ENCODE measurements around the gene HBEGF.

Gene HBEGF

DNA sequence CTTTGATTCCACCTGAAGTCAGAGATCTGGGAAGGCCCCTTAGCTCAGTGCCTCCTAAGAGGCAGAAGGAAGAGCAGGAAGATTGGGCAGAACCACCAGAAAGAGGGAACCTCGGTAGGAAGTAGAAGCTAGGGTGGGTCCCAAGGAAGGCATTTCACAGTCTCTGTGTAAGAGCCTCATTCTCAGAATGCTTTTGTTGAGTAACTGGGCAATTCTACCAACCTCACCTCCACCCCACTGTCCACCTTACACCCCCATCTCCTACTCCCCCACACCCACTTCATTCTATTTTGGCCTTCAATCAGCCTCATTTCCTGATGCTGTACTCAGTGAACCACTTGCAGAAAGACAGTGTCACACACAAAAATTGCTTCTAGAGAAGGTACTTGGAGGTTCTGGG is 3.5 kb downstream of the HBEGF start:
- no peak for DNase-seq (ENCODE audit: low spot score)
- H3K36me3 ChIP-seq (ENCODE audit: low read depth) = peaks cover 48% of the 10 kb centered on the region
- H3K4me3 ChIP-seq (ENCODE audit: severe bottlenecking) = no peak overlapping the region
- H3K4me1 ChIP-seq (ENCODE audit: insufficient read depth, poor library complexity, severe bottlenecking) = peaks cover 47% of the 10 kb centered on the region
- TF ChIP-seq, protein P1, sequence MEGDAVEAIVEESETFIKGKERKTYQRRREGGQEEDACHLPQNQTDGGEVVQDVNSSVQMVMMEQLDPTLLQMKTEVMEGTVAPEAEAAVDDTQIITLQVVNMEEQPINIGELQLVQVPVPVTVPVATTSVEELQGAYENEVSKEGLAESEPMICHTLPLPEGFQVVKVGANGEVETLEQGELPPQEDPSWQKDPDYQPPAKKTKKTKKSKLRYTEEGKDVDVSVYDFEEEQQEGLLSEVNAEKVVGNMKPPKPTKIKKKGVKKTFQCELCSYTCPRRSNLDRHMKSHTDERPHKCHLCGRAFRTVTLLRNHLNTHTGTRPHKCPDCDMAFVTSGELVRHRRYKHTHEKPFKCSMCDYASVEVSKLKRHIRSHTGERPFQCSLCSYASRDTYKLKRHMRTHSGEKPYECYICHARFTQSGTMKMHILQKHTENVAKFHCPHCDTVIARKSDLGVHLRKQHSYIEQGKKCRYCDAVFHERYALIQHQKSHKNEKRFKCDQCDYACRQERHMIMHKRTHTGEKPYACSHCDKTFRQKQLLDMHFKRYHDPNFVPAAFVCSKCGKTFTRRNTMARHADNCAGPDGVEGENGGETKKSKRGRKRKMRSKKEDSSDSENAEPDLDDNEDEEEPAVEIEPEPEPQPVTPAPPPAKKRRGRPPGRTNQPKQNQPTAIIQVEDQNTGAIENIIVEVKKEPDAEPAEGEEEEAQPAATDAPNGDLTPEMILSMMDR (IDR thresholded peaks at IDR 0.05; ENCODE audit: poor library complexity, severe bottlenecking) = no peak
- ATAC-seq (ENCODE audit: low read depth) = no peak
- no peaks in the 10 kb centered on the region for H3K9me3 ChIP-seq (ENCODE audit: severe bottlenecking)
- no peak overlapping the region for H3K27ac ChIP-seq (ENCODE audit: poor library complexity, severe bottlenecking)
- H3K27me3 ChIP-seq (ENCODE audit: insufficient read depth, poor library complexity, severe bottlenecking) = no peaks in the 10 kb centered on the region

DNA sequence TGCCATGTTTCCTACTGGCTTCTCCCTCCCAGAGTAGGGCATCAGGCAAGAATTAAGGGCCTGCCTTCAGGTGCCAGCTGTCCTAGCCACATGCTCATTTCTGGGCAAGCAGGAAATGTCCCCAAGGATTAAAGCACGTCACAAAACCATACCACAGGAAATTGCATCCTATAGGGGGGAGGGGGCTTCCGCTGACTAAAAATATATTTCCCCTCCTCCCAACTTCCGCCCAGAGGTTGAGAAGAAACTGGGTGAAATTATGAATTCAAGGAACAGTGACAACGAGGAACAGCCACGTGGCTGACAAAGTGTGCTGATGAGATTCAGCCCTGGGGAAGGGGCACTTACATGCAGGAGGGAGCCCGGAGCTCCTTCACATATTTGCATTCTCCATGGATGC is 4.1 kb downstream of the HBEGF start:
- Histone ChIP-seq H3K27me3 (ENCODE audit: insufficient read depth, poor library complexity, severe bottlenecking) (no peaks in the 10 kb centered on the region), H3K27ac (ENCODE audit: poor library complexity, severe bottlenecking) (no peak overlapping the region), H3K4me1 (ENCODE audit: insufficient read depth, poor library complexity, severe bottlenecking) (peaks cover 43% of the 10 kb centered on the region), H3K4me3 (ENCODE audit: severe bottlenecking) (no peak overlapping the region), H3K9me3 (ENCODE audit: severe bottlenecking) (no peaks in the 10 kb centered on the region), H3K36me3 (ENCODE audit: low read depth) (peaks cover 54% of the 10 kb centered on the region)
- ATAC-seq (ENCODE audit: low read depth) (no peak), DNase-seq (ENCODE audit: low spot score) (no peak)
- TF ChIP-seq, protein P1 (IDR thresholded peaks at IDR 0.05; ENCODE audit: poor library complexity, severe bottlenecking) = no peak

DNA sequence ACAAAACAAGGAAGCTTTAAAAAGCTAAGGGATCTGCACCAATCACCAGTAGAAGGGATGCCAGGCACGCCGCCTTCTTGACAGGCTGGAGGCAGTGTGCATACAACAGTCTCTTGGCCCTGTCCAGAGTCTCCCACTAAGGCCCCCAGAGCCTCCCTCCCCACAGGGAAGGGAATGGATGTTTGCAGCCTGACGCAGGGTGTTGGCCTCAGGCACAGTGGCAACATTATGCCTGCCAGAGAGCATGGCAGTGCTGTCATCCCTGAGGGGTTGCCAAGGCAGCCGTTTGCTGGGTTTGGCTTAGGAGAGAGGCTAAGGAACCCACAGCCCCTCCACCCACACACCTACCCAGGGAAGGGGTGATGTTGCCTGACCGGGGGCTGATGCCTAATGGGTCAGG is 4.8 kb downstream of the HBEGF start:
- H3K36me3 ChIP-seq (ENCODE audit: low read depth) = peaks cover 60% of the 10 kb centered on the region
- TF ChIP-seq, protein P1 (IDR thresholded peaks at IDR 0.05; ENCODE audit: poor library complexity, severe bottlenecking) = no peak
- H3K27me3 ChIP-seq (ENCODE audit: insufficient read depth, poor library complexity, severe bottlenecking) = no peaks in the 10 kb centered on the region
- DNase-seq (ENCODE audit: low spot score) = no peak
- no peak overlapping the region for H3K4me3 ChIP-seq (ENCODE audit: severe bottlenecking)
- no peak for ATAC-seq (ENCODE audit: low read depth)
- H3K9me3 ChIP-seq (ENCODE audit: severe bottlenecking) = no peaks in the 10 kb centered on the region
- H3K4me1 ChIP-seq (ENCODE audit: insufficient read depth, poor library complexity, severe bottlenecking) = peaks cover 38% of the 10 kb centered on the region
- no peak overlapping the region for H3K27ac ChIP-seq (ENCODE audit: poor library complexity, severe bottlenecking)

DNA sequence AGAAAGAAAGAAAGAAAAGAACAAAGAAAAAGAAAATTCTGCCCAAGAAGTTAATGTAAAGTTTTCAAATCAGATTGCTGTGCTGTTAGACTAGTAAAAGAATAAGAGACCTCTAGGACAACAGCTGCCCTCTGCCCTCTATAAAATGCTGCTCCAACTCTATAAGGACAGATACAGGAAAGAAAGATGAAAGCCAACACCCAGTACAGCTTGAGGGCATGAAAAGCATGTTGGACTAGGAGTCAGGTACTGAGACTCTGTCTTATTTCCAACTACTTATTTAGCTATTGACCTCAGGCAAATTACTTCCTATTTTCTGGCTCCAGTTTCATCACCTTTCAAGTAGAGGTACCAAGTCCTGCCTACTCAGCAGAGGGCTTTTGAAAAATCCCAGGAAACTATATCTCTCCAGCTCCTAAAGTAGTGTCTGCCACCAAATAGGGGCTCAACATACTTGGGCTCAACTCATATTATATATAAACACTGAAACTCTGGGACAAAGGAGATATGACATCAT is 5.7 kb downstream of the HBEGF start:
- no peak for ATAC-seq (ENCODE audit: low read depth)
- H3K4me3 ChIP-seq (ENCODE audit: severe bottlenecking) = no peak overlapping the region
- H3K27ac ChIP-seq (ENCODE audit: poor library complexity, severe bottlenecking) = no peak overlapping the region

DNA sequence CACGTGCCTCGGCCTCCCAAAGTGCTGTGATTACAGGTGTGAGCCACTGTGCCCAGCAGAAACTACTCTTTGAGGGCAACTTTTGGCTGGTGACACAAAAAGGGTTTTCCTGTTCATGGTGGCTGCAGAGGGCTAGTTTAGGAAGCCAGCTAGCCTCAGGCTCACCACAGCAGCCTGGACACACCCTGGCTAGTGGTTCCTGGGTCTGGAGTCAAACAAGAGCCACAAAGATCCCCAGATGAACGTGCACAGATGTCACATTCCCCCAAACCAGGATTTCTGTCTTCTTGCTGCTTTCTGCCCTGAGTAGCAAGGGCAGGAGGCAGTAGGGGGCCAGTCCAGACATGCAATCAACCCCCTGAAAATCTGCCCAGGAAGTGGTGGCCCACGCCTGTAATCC is 6.8 kb downstream of the HBEGF start:
- ATAC-seq (ENCODE audit: low read depth) (no peak), DNase-seq (ENCODE audit: low spot score) (no peak)
- Histone ChIP-seq H3K4me3 (ENCODE audit: severe bottlenecking) (no peak overlapping the region), H3K4me1 (ENCODE audit: insufficient read depth, poor library complexity, severe bottlenecking) (peaks cover 29% of the 10 kb centered on the region), H3K36me3 (ENCODE audit: low read depth) (peaks cover 77% of the 10 kb centered on the region), H3K27me3 (ENCODE audit: insufficient read depth, poor library complexity, severe bottlenecking) (no peaks in the 10 kb centered on the region), H3K9me3 (ENCODE audit: severe bottlenecking) (no peaks in the 10 kb centered on the region), H3K27ac (ENCODE audit: poor library complexity, severe bottlenecking) (no peak overlapping the region)
- TF ChIP-seq, protein P1 (IDR thresholded peaks at IDR 0.05; ENCODE audit: poor library complexity, severe bottlenecking) = no peak

More for the DNA sequence above, 5.7 kb downstream of the HBEGF start:
- no peaks in the 10 kb centered on the region for H3K9me3 ChIP-seq (ENCODE audit: severe bottlenecking)
- TF ChIP-seq, protein P1 (IDR thresholded peaks at IDR 0.05; ENCODE audit: poor library complexity, severe bottlenecking) = no peak
- H3K27me3 ChIP-seq (ENCODE audit: insufficient read depth, poor library complexity, severe bottlenecking) = no peaks in the 10 kb centered on the region
- peaks cover 38% of the 10 kb centered on the region for H3K4me1 ChIP-seq (ENCODE audit: insufficient read depth, poor library complexity, severe bottlenecking)
- peaks cover 69% of the 10 kb centered on the region for H3K36me3 ChIP-seq (ENCODE audit: low read depth)
- no peak for DNase-seq (ENCODE audit: low spot score)
